HCT116 (cell line): Measurements from ENCODE around the gene TEDC1.

ENCODE experiments used
- SIN3A ChIP-seq: IDR thresholded peaks from 2 replicates; pipeline ENCODE4 v1.6.1; 2012; ENCODE audit warnings: low read depth
- TCF7L2 ChIP-seq: IDR thresholded peaks from 2 replicates; pipeline ENCODE4 v1.7.0; 2011; ENCODE audit warnings: borderline replicate concordance, inconsistent platforms; ENCODE audit not compliant: insufficient read depth, insufficient read length; ENCODE audit errors: extremely low read depth

DNA sequence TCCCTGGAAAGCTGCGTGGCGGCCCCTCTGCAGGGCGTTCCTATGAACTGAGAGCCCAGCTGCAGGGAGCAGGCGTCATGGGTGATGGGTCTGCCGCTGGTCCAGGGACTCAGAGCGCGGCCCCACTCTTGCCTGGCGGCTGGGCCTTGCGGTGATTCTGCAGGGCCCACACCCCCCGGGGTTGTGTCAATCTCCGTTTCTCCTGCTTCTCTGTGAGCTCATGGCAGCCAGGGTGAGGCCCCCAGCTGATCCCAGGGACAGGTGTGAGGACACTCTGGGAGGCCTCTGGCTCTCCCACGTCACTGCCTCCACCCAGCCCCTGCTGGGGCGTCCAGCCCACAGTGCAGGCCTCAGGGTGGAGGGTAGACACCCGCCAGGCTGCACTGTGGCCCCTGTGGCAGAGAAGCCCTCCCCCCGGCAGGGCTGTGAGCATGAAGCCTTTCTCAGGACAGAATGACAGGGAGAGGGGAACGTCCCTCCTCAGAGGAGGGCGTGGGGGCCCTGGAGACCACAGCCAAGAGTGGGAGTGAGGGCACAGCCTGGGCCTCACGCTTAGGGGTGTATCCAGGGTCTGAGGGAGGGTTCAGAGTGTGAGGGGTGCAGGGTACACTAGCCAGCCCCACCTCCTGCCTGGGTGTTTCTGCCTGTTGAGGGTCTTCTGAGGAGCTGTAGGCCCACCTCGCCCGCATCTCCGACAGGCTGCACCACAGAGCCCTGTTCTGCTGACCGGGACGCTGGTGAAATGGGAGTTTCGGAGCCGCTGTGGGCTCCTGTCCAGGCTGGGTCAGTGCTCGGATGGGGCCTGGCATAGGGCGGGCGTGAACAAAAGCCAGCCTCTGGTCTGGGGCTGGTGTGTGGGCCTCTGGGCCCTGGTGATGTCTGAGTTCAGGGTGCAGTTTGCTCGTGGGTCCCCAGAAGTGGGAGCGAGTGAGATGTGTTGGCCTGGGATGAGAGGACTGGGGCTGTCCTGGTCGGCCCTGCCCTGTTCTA, 43.1 kb upstream of the TEDC1 start:
- no peak for TF ChIP-seq TCF7L2
- no peak for TF ChIP-seq SIN3A
